SK-MEL-5 (cell line): ENCODE measurements around the gene UGT1A3. TPM values are rescaled to one million over a fixed set of nuclear protein-coding genes. Genes with fewer than 3 reads are reported as not detected.

ENCODE experiments used
- DNase-seq: peaks from one replicate; pipeline ENCODE4 v3.0.0-alpha.2; 2016; ENCODE audit warnings: low read depth, low spot score
- in situ Hi-C: cut with HindIII; loops from 2 replicates; pipeline ENCODE4 v1.10.0; 2016; ENCODE audit warnings: low sequenced_read_pairs, high pct_unique_total_duplicates, low pct_unique_long_range_greater_than_20kb
- total RNA-seq: library from RNA; depleted of rRNA; stranded (reverse); fragments of >200 nt; shearing (Covaris generic); gene quantifications from 2 replicates; pipeline ENCODE4 v1.2.3, GENCODE V29; 2014

The UGT1A3 gene
- total RNA-seq, 1 experiment from 2014 or later = not detected

DNA sequence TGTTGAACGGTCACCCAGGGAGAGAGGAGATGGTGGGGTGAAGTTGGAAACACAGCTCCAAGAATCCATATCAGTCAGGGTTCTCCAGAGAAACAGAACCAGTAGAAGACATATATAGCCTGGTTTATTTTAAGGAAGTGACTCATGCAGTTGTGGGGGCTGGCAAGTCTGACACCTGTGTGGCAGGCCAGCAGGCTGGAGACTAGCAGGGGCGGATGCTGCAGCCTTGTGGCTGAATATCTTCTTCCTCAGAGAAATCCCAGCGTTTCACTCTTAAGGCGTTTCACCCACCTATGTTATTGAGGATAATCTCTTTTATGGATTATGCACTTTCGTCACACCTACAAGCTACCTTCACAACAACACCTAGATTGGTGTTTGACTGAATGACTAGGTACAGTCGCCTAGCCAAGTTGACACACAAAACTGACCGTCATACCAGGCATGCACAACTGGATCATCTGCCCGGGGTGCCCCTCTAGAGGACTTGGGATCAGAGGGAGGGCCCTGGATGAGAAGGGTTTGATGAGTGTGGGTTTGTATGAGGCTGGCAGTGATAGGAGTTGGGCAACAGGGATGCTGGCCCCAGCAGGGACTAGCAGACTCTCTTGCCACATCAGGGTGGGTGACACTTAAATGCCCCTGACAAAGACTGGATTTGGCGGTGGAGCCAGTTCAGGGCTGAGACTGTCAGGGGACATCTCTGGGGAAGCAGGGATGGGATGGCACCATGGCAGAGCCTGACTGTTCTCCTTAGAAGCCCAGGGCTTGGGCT is 72.7 kb downstream of the UGT1A3 start:
- in situ Hi-C loops = no loop called here
- DNase-seq = no peak

DNA sequence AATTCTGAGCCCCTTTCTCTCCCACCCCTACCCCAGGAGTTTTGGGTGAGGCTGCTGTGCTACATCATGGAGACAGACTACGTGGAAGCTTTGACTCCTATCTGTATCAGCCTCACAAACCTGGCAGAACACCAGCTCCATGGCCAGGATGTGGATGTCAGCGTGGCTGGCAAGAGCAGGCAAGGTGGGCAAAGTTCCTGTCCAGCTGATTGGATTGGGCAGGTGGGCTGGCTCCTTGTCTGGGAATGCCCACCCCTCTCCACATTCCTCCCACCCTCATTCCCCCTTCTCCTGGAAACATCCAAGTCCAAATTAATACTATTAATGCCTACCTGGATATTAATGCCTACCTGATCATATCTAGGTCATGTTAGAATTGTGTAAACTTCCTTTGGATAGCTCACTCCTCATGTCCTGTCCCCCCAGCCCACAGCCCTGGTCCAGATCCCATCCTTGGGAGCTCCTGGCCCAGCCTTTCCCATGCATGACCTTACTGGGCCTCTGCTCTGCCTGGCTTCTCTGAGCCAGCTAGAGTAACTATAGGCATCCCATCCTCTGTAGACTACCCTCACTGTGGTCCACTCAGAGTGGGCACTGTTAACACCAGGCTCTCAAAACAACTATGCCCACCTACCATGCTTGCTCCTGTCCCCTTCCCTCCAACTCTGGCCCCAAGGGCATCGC is 73.4 kb downstream of the UGT1A3 start:
- DNase-seq = no peak
- in situ Hi-C loops = no loop called here

DNA sequence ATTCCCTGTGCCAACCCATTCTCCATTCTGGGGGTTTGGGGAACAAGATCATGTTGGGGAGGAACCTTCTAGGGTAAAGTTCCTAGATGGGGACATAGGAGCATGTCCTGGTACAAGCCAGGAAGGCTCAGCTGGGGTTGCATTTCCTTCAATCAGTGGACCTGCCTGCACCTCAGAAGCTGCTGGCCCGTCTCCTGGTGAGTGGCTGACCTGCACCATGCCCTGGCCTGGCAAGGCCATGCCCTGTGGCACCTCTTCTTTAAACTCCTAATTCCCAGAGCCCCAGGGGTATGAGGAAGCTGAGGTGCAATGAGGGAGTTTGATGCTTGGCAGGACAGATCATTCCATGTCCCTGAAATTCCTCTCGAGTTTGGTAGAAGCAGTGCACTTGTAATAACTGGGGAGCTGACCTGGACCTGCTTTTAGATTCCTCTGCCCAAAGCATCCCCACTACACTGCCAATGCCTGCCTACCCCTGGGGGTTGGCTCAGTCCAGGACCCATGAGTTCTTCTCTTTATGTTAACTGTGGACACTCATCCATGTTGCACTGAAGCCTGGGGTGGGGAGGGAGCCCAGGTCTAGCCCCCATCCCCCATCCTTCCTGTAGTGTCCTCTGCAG is 74.6 kb downstream of the UGT1A3 start:
- in situ Hi-C loops = no loop called here
- no peak for DNase-seq

DNA sequence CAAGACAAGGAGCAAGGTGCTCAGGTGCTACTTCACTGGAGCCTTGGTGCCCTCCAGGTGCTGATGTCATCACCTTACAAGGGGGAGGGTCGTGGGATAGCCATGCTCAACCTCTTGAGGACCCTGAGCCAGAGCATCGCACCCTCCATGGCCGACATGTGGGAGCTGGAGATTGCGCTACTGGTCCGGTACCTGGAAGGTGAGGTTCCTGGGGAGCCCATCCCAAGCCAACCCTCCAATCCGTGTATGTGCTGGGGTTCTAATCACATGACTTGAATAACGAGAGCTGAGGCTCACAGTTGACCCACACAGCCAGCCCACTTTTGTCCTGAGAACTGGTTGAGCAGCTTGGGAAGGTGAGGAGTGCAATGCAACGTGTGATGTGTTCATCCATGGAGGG is 75.2 kb downstream of the UGT1A3 start:
- no peak for DNase-seq
- in situ Hi-C loops = no loop called here

DNA sequence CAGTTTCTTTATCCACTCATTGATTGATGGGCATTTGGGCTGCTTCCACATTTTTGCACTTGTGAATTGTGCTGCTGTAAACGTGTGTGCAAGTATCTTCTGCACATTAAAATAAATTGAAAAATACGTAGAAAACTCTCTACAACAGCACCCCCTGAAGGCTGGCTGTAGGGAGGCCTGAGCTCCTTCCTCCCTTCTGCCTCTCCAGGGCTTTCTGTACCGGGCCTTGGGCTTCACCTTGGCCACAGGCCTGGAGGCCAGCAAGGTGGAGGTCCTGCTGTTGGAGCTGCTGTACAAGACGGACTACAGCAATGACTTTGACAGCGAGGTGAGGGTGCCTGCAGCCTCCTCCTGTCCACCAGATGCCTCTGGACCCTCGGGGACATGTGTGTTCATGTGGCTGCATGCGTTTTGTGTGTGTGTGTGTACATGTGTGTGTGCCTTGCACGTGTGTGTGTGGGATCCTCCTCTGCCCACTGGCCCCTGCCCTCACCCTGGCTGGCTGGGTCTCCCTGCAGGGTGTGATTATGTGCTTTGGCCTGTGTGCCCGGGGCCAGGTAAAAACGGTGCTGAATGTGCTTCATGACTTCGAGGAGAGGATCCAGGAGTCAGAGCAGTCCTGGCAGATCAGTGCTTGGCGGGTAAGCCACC is 78.5 kb downstream of the UGT1A3 start:
- in situ Hi-C loops = no loop called here
- DNase-seq = no peak

DNA sequence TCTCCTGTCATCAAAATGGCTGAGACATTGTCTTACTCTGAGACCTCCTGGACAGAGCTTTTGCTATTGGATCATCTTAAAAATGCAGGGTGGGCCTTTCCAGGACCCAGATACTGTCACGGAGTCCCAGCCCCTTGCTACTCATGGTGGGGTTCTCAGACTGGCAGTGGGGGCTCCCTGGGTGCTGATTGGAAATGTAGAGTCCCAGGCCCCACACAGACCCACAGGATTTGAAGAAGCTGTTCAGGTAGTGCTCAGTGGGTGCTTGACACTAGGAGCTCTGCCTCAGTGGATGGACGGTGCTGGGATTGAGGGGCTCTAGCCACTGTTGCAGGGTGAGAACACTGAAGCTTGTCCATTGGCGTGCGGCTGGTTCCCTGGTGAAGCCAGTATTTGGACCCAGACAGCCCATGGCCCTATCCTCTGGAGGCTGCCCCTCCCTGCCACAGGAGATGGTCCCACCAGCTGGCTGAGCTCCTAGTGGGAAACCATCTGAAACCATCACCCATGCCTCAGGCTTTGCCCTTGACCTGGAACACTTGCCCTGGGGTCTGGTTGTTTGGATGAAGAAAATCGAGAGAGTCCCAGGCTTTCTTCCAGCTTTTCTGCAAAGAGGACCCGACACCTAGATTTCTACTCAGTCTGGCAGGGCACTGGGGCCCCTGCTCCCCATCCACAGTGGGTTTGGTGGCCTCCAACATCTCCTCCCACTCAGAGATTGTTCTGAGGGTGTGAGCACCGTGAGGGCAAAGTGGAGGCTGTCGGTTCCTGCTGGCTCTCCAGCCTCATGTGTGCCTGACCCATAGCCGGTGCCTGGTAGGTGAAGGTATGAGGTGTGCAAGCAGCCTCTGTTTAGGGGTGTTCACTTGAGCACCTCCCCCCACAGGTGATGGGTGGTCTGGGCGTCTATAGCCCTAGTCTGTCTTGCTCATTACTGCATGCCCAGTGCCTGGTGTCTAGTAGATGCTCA is 79.4 kb downstream of the UGT1A3 start:
- DNase-seq = no peak
- in situ Hi-C loops = no loop called here

DNA sequence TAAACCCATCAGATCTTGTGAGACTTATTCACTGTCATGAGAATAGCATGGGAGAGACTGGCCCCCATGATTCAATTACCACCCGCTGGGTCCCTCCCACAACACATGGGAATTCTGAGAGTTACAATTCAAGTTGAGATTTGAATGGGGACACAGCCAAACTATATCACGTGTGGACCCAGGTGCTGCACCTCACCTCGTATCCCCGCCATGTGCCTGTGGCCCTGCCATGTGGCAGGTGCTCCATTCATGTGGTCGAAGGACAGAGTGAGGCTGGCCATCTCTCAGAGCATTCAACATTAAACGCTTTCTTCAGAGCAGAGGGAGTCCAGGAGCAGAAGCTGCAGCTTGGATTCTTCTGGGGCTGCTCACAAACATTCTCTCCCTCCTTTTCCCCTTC is 81.5 kb downstream of the UGT1A3 start:
- in situ Hi-C loops = no loop called here
- DNase-seq = no peak

DNA sequence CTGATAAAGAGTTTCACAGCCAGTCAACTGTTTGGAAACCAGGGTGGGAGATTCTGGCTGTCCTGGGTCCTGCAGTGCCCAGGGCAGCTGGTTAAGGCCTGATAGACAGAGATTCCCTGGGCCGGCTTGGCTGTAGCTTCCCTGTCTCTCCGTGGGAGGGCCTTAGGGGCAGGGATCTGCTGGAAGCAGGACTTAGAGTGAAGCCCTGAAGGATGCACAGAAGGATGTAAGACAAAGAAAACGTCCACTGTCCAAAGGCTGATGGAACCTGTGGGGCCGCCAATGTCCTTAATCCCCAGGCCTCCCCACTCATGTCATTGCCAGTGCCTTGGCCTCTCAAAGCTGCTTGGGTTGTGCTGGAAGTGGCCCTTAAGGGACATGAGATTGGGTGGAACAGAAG is 82.2 kb downstream of the UGT1A3 start:
- in situ Hi-C loops = no loop called here
- DNase-seq = no peak

DNA sequence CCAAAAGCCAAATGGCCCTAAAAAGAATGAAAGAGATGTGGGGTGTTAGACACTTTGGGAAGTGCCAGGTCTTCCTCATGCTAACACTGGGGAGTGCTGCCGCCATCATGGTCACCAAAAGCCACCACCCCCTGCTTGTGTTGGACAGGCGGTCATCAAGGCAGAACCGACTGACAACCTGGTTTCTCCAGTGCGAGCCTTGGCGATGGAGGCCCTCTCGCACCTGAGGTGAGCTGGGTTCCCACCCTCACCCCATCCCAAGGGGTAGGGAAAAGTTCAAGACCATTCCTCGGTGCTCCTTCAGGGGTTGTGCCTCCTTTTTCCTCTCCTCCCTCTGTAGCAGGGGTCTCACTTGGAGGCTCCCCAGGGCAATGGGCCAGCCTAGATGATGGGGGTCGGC is 82.9 kb downstream of the UGT1A3 start:
- no peak for DNase-seq
- in situ Hi-C loops = no loop called here

DNA sequence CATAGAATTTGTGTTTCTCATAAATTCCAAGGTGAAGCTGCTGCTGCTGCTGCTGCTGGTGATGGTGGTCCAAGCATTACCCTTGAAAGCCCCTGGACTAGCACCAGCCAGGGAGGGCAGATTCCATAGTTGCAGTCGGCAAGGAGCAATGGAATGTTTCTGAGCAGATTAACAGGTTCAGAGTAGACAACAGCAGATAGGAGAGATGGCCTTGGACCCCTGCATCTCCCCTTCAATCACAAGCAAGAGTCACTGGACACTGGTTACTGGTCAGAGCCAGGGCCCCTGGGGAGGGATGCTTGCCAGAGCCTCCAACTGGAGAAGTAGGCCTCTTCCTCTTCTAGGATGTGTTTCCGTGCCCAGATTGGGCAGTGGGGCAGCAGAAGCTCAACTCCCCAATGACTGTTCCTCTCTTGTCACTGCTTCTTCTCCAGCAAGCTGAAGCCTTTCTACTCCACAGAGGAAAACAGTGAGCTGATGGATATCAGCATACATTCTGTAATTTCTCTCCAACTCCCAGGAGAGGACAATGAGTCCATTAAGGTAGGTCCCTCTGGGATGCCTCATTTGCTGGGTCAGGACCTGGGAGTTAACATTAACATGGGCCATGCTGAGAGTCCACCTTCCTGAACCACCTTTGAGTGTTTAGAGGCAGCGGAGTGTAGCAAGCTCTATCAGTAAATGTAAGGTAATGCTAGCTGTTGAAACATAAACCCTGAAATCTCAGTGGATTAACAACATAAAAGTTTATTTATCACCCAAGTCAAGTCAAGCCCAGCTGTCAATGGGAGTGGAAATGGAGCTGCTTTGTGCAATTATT is 84.6 kb downstream of the UGT1A3 start:
- DNase-seq = no peak
- in situ Hi-C loops = no loop called here

DNA sequence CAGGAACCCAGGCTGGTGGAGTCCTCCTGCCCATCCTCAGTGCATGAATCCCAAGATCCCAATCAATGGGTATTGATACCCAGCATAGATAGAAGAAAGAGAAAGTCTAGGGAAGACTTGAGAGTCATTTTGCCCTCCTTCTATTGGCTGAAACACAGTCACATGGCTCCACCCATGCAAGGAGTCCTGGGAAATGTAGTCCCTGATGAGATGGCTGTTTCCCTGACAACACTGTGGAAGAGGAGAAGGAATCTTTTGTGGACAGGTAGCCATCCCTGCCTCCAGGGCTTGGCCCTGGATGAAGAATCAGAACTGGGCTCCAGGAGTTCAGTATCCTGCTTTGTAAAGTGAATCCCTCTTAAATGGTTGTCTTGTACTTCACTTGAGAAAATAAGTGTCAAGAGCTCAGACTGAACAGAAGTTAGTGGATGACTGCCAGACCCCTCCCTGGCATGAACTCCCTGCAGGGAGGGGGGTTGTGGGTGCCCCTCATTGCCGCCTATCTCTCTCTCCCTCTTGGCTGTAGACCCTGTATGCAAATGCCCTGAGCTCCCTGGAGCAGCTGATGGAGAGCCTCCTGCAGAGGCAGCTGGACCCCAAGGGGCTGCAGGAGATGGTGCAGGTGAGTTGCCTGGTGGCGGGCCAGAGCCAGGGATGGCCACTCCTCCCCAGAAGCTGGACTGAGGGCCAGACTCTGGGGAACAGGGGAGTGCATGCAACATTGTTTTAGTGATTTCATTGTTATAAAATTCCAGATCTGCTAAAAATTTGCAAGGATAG is 85.4 kb downstream of the UGT1A3 start:
- DNase-seq = peak; percentile 60
- in situ Hi-C loops = no loop called here

DNA sequence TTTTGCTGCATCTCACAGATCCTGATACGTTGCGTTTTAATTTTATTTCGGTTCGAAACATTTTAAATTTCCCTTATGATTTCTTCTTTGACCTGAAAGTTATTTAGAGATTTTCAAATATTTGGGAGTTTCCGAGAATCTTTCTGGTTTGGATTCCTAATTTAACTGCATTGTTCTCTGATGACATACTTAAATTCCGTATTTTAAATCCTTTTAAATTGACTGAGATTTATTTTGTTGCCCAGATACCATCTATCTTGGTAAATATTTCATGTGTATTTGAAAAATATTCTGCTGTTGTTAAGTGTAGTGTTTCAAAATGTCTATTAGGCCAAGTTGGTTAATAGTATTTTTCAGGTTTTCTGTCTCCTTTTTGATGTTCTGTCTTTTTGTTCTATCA is 87.0 kb downstream of the UGT1A3 start:
- in situ Hi-C loops = no loop called here
- DNase-seq = no peak

DNA sequence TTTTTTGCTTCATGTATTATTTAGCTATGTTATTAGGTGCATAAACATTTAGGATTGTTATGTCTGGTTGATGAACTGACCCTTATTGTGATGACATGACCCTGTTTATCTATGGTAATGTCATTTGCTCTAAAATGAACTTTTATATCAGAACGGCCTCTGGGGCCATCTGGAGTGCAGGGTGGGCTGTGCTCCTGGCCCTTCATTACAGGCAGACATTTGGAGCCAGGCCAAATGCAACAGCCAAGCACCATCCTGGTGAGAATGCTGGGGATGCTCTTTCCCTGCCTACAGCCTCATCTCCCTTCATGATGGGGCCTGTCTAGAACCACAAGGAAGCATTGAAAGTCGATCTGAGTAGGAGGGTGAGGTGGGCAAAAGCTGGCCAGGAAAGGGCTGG is 87.5 kb downstream of the UGT1A3 start:
- no peak for DNase-seq
- in situ Hi-C loops = no loop called here

DNA sequence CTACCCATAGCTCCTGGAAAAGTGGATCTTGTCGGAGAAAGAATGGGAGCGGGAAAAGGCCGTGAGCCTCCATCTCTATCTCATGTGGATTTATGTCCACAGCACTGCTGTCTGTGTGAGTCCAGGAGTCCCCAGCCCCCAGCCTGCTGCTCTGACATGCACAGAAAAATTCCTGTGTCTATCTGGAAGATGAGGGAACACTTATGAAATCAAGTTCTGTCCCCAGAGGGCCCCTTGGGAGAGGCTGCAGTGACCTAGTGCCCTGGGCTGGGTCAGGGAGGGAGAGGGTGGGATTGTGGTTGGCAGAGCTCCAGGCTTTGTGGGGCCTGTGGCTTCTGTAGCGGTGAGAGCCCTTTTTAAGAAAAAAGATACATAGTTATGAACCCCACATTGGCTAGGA is 87.9 kb downstream of the UGT1A3 start:
- in situ Hi-C loops = no loop called here
- DNase-seq = no peak

DNA sequence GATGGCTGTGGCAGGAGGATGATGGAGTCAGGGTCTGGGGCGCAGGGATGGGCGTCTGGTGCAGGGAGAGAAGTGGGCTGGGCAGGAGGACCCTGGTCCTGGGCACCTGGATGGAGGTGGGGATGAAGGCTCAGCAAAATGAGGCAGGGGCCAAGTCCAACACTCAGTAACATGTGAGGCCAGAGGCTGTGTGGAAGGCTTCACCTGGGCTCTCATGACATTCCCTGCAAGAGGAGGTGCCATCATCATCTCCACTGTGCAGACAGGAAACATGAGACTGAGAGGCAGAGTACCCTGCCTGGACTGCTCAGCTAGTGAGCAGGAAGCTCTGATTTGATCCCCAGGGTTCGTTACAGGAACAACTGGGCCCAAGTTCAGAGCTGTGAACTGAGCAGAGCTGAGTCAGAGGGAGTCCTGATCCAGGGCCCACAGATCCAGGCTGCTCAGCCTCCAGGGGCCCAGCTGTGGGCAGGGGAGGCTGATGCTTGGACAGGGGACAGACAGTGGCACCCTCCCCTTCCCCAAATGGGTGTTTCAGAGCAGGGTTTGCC is 88.6 kb downstream of the UGT1A3 start:
- no peak for DNase-seq

More for the DNA sequence above, 88.6 kb downstream of the UGT1A3 start:
- in situ Hi-C loops = no loop called here
